OCI-LY3 (cell line): ENCODE data around the gene KIZ.

Experiments
- EZH2phosphoT487 ChIP-seq: fragments of 200-600 bp; shearing (Covaris generic); IDR thresholded peaks from 2 replicates; pipeline ENCODE4 v1.6.1; 2018; ENCODE audit warnings: antibody characterized with exemption, mixed run types, low read depth
- TF ChIP-seq, protein P1 (sequence below): fragments of 200-600, 300-600 bp; sonication (generic); IDR thresholded peaks from 2 replicates; pipeline ENCODE4 v1.5.1; 2014; ENCODE audit warnings: antibody characterized with exemption, low read length, low read depth

DNA sequence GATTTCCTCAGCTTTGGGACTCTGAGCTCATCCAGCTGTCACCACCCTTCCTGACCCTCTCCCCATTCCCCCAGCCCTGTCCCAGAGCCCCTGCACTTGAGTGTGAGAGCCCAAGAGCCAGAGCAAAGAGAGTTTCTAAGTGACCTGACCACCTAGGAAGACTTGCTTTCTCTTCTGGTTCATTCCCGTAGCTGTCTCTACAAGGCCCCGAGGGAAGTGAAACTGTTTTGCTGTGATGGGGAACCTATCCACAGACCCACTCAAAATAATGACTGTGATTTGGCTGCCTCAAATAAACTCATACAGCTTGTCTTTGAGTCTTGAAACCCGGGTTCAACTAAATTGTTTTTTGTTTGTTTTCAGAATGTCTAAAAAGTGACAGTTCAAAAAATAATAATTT is 102.6 kb downstream of the KIZ start:
- TF ChIP-seq EZH2phosphoT487 = no peak
- TF ChIP-seq, protein P1, sequence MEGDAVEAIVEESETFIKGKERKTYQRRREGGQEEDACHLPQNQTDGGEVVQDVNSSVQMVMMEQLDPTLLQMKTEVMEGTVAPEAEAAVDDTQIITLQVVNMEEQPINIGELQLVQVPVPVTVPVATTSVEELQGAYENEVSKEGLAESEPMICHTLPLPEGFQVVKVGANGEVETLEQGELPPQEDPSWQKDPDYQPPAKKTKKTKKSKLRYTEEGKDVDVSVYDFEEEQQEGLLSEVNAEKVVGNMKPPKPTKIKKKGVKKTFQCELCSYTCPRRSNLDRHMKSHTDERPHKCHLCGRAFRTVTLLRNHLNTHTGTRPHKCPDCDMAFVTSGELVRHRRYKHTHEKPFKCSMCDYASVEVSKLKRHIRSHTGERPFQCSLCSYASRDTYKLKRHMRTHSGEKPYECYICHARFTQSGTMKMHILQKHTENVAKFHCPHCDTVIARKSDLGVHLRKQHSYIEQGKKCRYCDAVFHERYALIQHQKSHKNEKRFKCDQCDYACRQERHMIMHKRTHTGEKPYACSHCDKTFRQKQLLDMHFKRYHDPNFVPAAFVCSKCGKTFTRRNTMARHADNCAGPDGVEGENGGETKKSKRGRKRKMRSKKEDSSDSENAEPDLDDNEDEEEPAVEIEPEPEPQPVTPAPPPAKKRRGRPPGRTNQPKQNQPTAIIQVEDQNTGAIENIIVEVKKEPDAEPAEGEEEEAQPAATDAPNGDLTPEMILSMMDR = no peak
